ENCODE results near the gene SLC13A5.
"Not testable (repeated sequence)": the region's sequence is repeated elsewhere in the genome, so short reads cannot be mapped to it uniquely, and the experiment has no call there.

Gene SLC13A5

DNA sequence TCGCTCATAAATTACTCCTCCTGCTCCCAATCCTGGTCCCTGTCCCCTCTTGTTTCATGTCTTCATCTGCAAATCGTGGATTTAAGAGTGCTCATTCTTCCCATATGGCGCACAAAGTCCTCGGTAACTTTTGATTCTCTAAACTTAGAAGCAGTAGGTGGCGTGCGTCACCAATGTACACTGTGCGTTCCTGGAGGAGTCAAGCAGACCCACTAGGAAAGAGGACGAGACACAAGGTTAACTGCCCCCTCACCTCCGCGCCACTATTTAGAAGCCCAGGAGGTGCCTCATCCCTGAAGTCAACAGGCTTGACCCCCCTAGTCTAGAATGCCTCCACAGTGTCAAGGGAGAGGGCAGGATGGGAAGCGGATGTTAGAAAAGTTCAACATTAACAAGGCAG, 2.9 kb downstream of the SLC13A5 start:
- no peak for DNase-seq

GRCh38 chr17:6708357-6708961, 4.7 kb downstream of the SLC13A5 start:
- no peak for DNase-seq

- no peak for DNase-seq
These were observed 6.2 kb downstream of the SLC13A5 start for GRCh38 chr17:6706996-6707395.

DNA sequence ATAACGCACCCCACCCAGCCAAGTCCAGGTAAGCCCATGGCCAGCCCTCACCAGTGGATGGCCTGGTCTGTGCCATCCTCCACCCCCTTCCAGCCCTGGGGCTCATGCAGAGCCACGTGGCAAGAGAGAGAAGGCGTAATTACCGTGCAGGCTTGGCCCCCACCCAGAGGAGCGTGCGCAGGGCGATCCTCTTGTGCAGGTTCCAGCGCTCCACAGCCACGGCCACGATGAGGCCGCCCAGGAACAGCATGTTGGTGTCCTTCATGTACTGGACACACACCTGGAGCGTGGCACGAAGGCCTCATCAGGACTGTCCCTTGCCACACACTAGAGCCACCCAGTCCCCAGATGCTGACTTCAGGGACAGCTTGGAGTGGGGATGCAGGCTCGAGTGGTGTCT, 6.7 kb downstream of the SLC13A5 start:
- no peak for DNase-seq

GRCh38 chr17:6704470-6705052, 8.6 kb downstream of the SLC13A5 start:
- DNase-seq = no peak

- no peak for DNase-seq
These were observed 9.4 kb downstream of the SLC13A5 start for GRCh38 chr17:6703751-6704150.

DNA sequence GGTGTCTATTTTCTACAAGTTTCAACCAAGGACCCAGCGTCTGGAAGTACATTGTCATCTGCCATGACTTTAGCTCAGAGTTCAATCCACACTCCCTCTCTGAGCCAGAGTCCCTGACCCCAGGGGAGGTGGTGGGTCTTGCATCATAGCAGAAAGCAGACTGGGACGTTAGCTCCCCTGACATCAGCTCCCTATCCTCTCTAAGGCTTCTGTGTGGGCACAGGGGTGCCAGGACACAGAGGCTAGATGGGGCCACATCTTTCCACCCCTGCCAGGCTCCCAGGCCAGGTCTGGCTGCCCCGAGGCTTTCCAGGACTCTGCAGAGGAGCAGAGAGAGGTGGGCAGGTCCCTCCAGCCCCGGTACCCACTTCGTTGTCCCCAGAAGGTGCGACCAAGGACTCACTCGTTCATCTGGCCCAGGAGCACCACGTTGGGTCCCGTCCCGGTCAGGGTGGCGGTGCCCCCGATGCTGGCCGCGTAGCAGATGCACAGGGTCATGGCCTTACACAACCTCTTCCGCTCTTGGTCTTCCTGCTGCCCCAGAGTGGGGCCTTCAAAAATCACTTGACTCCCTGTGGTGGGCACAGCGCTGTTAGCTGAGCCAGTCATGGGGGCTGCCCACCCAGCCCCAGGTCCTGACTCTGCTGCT, 10.5 kb downstream of the SLC13A5 start:
- no peak for DNase-seq

DNA sequence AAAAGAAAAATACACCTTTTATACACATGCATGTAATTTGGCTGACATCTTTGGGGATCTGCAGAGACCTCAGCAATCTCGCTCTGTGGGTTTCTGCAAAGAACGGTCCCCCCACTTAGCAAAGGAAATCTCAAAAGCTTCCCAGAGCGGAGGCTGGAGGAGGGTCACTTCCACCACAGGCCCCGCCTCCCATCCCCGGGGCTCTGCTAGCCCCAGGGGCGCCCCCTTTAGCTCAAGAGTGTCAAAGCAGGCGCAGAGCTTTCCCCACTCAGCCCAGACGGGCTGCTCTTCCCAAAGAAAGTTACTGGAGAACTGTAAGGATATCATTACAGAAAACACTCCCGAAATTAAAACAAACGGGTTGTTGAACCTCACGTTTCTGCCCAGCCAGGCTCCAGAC, 11.4 kb downstream of the SLC13A5 start:
- no peak for DNase-seq

DNA sequence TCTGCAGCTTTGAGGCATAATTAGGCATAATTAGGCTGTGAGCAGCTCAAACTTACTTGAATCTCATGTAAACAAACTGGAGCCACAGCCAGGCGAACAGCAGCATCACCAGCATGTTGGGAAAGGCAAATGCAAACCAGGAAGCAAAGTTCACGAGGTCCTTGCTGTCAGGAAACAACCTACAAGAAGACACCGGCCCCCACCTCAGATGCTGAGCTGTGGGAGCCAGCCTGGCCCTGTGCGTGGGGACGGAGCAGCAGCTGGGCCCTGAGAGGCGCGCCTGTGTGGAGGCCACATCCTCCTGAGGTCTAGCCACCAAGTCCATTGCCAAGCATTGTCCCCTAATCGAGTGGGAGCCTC, 12.2 kb downstream of the SLC13A5 start:
- DNase-seq = no peak

- DNase-seq = no peak
These were observed 12.9 kb downstream of the SLC13A5 start for GRCh38 chr17:6699997-6700947.

DNA sequence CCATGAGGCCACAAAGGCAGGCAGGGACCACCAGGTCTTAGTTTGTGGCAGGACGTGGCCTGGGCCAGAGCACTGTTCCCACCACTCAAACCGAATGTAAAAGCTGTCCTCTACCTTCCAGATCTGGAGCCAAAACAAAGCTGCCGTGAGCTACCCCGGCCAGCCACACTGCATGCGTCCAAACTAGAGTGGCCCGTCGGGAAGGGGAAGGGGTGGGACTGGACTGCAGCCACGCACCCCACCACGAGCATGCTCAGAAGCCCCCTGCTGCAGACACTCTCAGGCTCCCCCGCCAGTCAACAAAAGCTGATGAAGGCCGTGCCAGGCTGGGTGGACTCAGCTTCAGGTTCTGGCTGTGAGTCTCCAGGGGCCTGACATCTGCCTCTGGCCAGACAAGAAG, 15.2 kb downstream of the SLC13A5 start:
- DNase-seq = no peak

DNA sequence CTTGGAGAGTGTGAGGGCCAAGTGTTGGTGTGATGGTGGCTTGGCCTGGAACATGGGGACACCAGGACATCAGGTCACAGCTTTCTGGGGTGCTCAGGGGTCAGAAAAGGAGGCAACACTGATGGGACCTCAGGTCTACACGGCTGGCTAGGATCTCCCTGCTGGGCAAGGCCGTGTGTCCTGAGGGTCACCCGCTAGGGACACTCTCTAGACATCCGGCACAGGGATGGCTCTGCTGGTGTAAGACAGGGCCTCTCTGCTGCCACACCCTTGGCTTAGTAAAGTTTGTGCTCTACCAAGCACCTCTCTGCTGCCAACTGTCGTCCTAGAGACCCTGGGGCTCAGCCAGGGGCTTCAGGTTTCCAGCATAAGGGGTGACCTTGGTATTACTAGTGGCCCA, 16.3 kb downstream of the SLC13A5 start:
- DNase-seq = no peak

DNA sequence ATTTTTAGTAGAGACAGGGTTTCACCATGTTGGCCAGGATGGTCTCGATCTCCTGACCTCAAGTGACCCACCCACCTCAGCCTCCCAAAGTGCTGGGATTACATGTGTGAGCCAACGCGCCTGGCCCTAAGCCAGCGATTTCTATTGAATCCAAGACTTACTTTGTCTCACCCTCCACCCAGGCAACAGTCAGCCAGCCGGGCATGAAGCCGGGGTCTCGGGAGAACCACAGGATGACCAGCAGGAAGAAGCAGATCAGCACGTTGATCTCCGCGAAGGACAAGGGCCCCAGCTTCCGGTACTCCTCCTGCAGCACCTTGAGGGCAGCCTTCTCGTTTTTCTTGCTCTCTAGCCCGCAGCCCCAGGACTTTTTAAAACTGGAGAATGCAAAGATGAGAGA, 17.6 kb downstream of the SLC13A5 start:
- no peak for DNase-seq

DNA sequence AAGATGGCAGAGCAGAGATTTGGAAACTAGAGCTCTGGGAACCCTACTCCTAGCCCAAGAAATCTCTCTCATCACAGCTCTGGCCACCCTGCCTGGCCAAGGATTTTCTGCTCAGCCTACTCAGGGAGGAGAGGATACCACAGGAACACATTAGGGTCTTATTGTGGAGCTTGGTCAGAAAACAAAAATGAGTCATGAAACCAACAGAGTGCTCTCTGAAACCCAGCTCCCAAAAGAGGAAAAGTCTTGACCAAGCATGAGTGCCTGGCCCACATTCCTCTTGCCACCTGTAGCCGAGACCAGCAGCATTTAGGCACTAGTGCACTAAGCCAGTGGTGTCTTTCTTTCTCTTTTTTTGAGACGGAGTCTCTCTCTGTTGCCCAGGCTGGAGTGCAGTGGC, 18.1 kb downstream of the SLC13A5 start:
- no peak for DNase-seq

- DNase-seq = not testable (repeated sequence)
These were observed 21.2 kb downstream of the SLC13A5 start for GRCh38 chr17:6691958-6692357.

GRCh38 chr17:6691546-6691945, 21.6 kb downstream of the SLC13A5 start:
- DNase-seq = no peak

DNA sequence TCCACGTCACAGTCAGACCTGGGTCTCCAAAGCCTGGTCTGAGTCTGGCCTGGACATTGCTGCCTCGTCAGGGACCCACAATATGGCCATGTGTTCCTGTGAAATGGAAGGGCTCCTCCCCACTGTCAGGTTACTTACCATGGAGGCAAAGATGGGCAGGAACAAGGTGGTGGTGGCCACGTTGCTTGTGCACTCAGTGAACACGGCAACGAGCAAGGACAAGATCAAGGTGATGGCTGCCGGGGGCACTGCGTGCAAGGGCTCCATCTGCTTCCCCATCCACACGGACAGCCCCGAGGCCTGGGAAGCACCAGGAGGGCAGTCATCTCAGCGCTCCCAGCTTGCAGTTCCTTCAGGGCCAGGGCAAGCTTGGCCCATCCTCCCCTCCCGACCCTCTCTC, 22.5 kb downstream of the SLC13A5 start:
- DNase-seq = no peak

DNA sequence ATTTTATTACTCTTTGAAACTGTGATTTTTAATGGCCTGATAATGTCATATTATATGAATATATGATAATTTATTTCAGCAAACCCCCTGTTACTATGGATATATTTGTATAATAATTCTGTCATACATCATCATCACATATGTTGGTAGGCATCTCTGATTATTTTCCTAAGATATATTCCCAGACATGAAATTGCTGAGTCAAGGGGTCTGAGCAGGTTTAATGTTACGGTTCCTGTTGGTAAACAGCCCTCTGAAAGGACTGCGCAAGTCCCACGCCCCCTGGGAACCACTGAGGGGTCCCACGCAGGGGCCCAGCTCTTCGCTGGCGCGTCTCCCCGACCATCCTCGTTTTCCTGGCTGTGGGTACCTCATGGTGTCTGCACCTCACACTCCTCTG, 24.2 kb downstream of the SLC13A5 start:
- no peak for DNase-seq

DNA sequence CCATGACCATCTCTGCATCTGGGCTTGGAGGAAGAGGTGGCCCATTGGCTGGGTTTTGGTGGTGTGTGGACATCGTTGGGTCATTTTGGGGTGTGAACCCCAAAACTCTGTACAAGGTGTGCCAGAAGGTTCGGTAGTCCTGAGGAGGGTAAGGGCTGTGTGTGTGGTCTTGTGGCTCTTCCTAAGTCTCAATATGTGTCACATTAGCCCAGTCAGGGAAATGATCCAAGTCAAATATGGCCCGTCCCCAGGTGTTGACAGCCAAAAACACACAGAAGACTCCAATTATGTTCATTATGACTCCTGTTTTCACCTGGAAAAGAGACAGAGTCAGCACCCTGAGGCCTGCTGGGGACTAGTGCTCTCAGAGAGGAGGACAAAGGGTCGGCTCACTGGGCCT, 27.1 kb downstream of the SLC13A5 start:
- no peak for DNase-seq

- DNase-seq = no peak
These were observed 28.0 kb downstream of the SLC13A5 start for GRCh38 chr17:6684881-6685767.

DNA sequence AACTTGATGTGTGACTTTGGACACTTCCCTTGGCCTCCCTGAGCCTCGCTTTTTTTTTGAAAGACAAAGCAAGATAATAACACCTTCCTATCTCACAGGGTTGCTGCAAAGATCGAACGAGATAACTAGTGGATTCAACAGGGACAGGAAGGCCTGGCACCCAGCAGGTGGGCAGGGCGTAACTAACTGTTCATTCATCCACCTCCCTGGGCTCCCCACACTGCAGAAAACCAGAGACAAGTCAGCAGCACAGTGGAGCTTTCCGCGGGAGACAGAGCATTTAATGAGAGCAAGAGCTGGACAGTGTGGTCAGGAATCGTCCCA, 28.7 kb downstream of the SLC13A5 start:
- no peak for DNase-seq

- no peak for DNase-seq
These were observed 29.3 kb downstream of the SLC13A5 start for GRCh38 chr17:6683730-6684459.
